HEK293 (cell line): ENCODE results near the gene CAMK1.

Experiments used
- BCL6B ChIP-seq: fragments of 450-650 bp; formaldehyde crosslinking; IDR thresholded peaks from 2 replicates; pipeline ENCODE4 v1.5.1; 2017; ENCODE audit warnings: missing biosample characterization, missing genetic modification characterization
- CTCF ChIP-seq: fragments of 450-650 bp; formaldehyde crosslinking; IDR thresholded peaks from 2 replicates; pipeline ENCODE4 v1.5.1; 2016; ENCODE audit warnings: missing biosample characterization, missing genetic modification characterization
- ZBTB44 ChIP-seq: fragments of 450-650 bp; IDR thresholded peaks from 2 replicates; pipeline ENCODE4 v1.5.1; 2018; ENCODE audit warnings: missing biosample characterization, mild to moderate bottlenecking, missing genetic modification characterization
- ZFP3 ChIP-seq: fragments of 450-650 bp; formaldehyde crosslinking; IDR thresholded peaks from 2 replicates; pipeline ENCODE4 v1.5.1; 2016; ENCODE audit warnings: low read depth, missing biosample characterization, missing genetic modification characterization

GRCh38 chr3:9777694-9778021, 7.9 kb upstream of the CAMK1 start:
- TF ChIP-seq CTCF (tag by site-specific recombination) (no peak), BCL6B (tag by site-specific recombination) (no peak), ZFP3 (tag by site-specific recombination) (no peak), ZBTB44 (tag by site-specific recombination) (no peak)
